DMS79 (cell line): ENCODE results near the gene TSSC4.
"Not testable (repeated sequence)": the region's sequence is repeated elsewhere in the genome, so short reads cannot be mapped to it uniquely, and the experiment has no call there.

Experiments used
- DNase-seq: peaks from one replicate; lab custom pipeline; 2025; lab: John Stamatoyannopoulos, UW

TSSC4 gene

DNA sequence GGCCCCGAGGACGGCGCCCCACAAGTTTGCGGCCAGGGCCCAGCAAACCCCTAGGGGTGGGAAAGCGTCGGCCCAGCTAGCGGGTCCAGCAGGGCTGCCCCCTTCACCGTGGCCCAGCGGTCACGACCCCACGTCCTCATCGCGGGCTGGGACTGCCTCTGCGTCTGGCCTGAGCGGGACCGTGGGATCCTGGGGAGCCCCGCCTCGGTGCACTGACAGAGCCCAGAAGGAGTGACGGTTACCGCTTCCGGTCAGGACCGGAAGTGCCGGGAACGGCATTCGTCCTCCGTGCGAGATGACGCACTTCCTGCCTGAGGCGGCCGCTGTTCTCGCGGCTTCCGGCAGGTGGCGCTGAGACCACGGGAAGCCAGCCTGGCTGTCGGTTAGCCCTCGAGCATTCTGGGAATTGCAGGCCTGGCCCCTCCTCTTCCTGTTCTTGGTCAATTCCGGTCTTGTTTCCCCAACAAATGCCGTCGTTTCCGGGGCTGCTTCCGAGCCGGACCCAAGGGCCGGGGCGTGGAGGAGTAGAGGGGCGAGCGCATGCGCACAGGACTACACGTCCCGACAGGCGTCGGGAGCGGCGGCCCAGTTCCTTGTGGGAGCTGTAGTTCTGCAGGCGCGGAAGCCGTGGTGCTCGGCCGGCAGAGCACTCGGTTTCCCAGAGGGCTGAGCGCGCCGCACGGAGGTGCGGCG, at the start of gene TSSC4:
Gene TSSC4 (plus strand): TSS at position 682 of the 693 bp plus-strand sequence. CDS start 1,884 bp downstream, outside the sequence.
- peak; percentile 95 for DNase-seq

DNA sequence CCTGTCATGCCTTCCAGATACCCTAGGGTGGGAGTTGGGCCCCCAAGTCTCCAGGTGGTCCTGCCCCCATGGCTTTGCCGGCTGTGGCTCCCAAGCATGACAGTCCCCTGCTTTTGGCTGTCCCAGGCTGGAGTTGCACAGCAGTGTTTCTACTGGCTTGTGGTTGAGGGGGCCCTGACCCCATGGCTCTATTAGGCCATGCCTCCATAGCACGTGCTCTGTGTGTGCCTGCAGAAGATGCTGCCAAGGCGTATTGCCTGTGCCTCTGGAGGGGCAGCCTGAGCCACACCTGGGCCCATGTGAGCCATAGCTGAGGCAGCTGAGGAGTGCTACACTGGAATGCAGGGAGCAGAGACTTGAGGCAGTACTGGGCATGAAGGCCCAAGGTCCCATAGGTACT, 48.8 kb upstream of the TSSC4 start:
- no peak for DNase-seq

DNA sequence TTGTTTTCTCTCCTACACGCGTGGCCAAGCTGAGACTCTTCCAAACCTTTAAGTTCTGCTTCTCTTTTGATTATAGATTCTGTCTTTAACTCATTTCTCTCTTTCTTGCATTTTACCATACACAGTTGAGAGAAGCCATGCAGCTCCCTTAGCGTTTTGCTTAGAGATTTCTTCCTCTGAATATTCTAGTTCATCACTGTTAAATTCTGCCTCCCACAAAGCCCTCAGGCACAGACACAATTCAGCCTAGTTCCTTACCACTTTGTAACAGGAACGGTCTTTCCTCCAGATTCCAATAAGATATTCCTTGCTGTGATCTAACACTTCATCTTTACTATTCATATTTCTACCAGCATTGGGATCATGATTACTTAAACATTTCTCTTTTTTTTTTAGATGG, 48.1 kb upstream of the TSSC4 start:
- DNase-seq: no peak

DNA sequence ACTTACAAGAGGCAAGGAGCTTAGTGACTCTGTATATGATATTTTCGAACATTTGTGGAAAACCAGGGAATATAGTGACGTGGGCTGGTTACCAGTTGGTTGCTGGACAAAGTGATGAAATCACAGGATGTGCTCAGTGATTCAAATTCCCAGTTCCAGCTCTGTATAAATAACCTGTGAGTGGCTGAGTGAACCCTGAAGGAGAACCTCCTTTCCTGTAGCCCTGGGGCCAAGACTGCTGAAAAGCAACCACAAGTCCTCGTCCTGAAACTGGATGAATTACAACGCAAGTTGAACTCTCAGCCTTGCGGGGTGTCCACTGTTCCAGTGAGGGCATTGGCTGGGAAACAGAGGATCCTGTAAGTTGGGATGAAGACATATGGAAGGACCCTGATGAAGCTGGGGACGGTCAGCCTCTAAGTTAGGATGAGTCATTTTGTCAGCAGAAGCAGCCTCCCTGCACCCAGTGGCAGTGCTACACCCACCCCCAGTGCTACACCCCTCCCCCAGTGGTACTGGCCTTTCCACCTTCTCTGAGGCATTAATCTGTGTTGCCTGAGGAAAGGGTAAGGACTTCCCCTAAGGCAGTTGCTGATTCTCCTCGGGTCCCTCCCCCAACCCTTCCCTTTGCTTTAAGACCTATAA, 45.4 kb upstream of the TSSC4 start:
- DNase-seq: no peak

DNA sequence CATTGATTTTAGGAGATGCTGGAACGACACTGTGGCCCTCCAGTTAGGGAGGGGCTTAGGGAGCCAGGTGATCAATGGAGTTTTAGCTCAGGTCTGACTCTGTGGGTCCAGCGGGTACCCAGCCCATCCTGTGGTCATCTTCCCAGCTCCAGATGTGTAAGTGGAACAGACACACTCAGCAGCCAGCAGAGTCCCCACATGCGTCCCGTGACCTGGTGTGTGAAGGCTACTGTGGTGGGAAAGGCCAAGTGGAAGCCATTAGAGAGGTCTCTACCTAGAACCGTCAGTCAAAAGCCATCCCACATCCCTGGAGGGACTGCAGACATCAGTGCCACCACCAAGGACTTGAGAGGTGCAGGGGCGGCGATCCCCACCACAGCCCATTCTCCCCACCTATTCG, 43.3 kb upstream of the TSSC4 start:
- no peak for DNase-seq

DNA sequence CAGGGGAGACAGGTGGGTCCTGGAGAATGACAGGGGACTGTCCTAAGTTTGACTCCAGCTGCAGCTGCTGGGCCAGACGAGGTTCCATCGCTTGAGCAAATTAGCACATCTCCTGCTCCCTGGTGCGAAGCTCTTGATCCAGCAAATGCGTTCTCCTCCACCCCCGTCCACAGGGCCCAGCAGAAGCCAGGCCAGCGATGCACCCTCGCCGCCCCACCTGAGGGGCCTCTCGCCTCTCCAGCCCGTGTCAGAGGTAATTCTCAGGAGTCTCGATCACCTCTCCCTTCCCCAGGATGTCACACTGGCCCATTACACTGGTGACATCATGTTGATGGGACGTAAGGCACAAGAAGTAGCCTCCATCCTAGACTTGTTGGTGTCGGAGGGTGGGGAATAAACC, 42.9 kb upstream of the TSSC4 start:
- not testable (repeated sequence) for DNase-seq

DNA sequence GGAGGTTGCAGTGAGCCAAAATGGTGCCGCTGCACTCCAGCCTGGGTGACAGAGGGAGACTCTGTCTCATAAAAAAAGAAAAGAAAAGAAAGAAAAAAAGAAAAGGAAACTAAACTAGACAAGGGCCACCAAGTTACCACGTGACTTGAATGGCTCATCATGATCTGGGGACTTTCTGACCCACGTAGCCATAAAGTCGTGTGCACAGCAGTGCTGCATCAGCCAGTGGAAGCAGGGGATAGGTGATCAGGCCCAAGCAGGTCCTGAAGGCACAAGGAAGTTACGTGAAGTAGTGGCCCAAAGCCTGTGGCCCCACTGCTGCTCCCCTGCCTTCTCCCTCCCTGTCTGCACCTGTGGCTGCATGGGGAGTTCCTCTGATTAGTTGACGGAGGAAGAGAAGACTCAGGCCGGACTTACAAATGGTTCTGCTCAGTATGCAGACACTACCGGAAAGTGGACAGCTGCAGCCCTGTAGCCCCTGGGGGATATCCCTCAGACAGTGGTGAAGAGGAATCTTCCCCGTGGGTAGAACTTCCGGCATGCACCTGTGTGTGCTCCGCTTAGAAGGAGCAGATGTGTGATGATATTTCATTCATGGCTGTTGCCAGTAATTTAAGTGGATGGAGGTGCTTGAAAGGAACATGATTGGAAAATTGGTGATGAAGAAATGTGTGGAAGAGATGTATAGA, 41.7 kb upstream of the TSSC4 start:
- DNase-seq: no peak

DNA sequence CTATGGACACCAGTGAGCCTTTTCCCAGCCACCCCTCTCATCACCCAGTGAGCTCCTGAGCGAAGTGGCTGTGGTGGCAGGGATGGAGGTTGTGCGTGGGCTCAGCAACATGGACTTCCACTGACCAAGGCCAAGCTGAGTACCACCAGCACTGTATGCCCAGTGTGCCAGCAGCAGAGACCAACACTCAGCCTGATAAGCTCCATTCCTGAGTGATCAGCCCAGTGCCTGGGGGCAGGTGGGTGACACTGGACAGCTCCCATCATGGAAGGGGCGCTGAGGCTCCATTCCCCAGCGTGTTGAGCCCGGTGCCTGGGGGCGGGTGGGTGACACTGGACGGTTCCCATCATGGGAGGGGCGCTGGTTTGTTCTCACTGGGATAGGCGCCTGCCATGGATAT, 41.0 kb upstream of the TSSC4 start:
- DNase-seq: no peak

DNA sequence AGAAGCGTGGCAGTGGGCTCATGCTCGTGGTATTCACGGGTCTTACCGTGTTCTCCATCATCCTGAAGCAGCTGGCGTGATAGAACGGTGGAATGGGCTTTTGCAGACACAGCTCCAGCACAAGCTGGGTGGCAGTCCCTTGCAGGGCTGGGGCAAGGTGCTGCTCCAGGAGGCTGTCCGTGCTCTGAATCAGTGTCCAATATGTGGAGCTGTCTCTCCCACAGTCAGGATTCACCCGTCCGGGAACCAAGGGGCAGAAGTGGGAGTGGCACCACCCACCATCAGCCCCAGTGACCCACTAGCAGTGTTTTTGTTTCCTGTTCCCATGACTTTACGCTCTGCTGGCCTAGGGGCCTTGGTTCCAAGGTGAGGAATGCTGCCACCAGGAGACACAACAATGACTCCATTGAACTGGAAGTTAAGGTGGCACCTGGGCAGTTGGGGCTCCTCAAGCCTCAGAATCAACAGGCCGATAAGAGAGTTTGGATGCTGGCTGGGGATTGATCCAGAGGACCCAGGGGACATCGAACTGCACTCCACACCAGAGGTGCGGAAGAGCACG, 40.4 kb upstream of the TSSC4 start:
- DNase-seq: no peak

DNA sequence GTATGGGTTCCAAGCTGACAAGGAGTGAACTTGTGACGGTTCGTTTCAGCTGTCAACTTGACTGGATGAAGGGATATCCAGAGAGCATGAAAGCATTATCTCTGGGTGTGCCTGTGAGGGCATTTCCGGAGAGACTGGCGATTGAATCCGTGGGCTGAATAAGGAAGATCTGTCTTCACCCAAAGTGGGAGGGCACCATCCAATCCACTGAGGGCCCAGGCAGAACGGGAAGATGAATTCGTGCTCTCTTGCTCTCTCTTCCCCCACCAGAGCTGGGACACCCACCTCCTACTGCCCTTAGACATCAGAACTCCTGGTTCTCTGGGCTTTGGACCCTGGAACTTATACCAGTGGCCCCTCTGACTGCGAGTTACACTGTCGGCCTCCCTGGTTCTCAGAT, 39.0 kb upstream of the TSSC4 start:
- no peak for DNase-seq

DNA sequence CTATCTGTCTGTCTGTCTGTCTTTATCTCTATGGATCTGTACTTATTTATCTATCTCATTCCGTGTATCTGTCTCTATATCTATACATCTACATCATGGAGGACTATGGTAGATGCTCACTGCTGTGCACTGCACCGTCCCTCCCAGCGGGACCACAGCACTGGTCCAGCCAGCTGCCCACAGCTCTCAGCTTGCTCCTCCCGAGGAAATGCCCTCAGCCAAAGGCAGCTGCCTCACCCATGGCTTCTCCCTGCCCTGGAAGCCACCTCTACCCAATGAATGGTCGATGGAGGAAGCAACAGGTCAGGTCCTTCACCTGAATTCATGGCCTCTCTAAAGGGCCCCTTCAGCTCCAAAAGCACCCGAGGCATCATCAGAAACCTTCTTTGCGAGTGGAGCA, 38.1 kb upstream of the TSSC4 start:
- DNase-seq: no peak

DNA sequence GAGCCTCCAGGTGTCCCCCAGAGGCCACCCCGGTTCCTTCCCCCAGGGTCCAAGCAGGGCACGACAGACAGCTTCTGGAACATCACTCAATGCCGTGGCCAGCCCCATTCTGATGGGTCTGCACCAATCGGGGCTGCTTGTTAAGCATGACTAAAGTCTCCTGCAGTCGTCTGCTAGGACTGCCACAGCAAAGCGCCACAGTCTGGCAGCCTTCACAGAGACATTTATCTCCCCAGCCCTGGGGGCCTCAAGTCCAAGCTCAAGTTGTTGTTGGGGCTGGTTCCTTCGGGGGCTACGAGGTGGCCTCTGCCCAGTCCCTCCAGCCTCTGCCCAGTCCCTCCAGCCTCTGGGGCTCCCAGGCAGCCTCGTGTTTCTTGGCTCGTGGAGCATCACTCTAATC, 37.4 kb upstream of the TSSC4 start:
- no peak for DNase-seq

DNA sequence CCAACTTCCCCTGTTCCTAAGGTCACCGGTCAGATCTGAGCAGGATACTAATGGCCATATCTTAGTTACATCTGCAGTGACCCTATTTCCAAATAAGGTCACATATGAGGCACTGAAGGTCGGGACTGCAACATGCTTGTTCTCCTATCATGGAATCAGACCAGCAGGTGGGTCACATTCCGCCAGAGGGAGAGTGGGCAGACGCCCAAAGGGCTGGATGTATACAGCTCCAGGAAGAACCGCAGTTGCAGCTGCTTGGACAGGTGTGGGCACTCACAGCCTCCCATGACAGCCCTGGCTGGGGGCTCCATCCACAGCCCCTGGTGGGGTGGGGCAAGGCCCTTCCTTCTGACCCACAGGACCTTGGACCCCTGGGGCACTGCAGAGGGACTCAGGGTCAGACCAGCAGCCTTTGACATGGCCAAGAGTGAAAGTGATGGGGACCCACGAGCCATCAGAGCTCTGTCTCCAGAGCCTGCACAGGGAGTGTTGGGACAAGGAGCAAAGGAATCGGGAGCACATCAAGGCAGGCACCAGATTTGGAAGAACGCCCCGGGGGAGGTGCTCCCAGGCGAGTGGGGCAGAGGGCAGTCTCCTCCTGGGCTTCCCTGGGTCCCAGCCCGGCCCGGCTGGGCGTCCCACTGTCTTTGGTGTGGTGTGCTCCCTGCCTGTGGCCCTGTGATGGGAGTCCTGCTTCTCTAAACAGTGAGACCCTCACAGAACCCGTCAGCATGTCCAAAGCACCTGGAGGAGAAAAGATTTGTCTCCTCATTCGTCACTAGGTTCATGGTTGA, 36.8 kb upstream of the TSSC4 start:
- no peak for DNase-seq

DNA sequence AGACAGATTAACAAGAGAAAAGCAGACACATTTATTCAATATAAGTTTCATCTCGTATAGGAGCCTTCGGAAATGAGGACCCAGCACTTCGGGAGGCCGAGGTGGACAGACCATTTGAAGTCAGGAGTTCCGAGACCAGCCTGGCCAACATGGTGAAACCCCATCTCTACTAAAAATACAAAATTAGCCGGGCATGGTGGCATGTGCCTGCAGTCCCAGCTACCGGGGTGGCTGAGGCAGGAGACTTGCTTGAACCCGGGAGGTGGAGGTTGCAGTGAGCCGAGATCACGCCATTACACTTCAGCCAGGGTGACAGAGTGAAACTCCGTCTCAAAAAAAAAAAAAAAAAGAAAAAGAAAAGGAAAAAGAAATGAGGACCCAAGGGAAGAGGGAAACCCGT, 36.2 kb upstream of the TSSC4 start:
- DNase-seq: not testable (repeated sequence)

DNA sequence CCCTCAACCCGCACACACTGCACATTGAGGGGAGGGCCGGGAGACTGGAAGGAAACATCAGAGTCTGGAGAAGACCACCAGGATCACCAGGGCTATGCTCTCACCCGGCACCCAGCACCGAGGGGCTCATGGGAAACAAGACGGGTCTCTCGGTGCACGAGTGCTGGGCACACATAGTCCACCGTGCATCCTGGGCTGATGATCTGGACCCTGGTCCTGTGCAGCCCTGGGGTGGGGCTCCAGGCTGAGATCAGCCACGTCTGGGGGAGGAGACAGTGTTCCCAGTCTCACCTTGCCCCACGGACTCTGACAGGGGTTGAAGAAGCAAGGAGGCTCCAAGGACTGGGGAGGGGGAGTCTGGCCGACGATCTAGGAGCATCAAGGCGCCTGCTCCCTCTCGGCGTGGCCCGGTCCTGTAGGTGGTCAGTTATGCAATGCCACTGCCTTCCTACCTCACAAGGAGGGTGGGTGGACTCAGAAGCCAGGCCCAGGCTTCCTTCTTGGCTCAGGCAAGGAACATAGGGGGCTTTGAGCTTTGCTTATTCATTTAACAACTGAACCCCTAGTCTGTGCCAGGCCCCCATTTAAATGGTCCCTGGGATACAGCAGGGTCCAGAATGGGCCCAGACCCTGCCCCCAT, 34.9 kb upstream of the TSSC4 start:
- no peak for DNase-seq

DNA sequence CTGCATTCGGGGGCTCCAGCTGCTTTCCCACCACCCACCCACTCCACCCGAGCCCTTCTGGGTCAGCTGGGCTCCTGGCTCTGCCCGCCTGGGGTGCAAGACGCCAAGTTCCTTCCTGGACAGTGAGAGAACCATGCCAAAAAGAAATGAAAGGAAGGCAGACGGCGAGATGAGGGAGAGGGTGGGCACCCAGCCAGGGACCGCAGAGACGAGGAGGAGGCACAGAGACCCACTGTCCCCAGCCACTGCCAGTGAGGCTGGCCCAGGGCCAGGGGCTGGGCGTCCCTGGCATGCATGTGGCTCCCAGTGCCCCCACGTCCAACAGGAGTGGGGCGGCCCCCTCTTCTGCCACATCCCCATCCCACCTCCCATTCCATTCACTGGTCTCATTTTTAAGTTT, 34.3 kb upstream of the TSSC4 start:
- DNase-seq: peak; percentile 10

DNA sequence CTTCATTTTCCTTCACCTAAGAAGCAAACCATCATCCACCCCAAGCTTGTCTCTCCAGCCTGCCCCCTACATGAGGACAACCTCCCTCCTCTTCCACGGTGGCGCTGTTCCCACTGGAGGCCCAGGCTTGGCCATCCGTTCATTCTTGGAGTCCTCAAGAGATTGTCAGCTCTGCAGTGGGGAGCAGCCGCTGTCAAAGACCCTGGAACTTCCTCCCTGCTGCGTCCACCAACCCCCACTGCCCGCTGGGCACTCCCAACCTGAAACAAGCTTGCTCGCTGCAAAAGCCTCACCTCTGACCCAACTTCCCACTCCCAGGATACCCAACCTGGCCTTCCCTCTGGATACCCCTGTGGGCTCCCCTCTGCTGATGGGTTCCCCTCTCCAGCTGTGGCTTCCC, 33.8 kb upstream of the TSSC4 start:
- no peak for DNase-seq

DNA sequence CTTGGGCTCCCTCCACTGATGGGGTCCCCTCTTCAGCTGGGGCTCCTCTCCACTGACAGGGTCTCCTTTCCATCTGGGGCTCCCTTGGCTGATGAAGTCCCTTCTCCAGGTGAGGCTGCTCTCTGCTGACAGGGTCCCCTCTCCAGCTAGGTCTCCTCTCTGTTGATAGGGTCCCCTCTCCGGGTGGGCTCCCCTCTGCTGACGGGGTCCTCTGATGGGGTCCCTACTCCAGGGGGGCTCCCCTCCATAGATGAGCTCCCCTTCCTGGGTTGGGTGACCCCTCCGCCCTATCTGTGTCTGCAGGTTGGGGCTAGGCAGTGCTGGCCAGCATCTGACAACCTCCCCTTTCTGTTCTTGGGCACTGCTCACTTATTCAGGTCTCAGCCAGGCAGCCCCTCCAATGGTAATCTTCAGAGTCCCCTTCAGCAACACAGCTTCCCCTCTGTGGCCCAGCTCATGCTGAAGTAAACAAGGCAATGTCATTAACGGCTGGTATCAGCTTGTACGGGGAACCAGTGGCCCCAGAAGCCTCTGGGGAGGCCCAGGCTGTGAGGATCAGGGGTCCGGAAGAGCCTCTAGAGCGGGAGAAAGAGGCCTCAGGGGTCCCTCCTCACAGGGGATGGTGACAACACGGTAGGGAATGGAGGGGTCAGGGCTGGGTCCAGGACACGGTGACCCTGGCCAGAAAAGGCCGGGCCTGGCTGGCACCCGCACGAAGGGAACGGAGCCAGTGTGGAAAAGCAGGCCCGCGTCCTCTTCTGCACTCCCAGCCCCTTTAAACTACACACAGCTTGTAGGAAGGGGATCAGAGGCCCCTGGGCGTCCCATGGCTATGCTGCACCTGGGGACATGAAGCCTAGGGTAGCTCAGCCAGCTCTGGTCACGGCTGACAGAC, 33.0 kb upstream of the TSSC4 start:
- DNase-seq: no peak

DNA sequence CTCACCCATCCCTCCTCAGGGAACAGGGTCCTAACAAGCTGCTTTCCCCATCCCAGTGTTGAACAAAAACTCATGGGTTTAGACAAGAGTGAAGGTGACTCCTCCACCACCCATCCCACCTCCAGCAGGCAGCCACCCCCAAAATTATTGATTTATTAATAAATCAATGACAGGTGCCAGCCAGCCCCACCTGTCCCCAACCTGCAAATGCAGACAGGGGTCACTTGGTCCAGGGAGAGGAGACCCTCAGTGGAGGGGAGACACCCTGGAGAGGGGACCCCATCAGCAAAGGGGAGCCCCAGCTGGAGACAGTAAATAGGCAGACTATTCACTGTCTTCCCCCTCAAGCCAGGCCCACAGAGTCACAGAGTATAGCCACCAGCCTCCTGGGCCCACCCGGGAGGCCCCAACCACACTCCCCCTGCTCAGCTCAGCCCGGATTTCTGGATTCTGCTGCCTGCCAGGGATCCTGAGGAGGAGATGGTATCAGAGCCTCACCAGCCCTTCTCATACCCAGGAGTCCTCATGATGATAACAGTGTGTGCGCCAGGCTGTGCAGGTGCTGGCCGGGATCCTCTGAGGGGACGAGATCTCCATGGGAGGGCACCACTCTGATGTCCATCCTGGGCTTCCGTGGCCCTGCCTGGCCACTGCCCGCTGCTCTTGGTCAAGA, 32.2 kb upstream of the TSSC4 start:
- DNase-seq: no peak

DNA sequence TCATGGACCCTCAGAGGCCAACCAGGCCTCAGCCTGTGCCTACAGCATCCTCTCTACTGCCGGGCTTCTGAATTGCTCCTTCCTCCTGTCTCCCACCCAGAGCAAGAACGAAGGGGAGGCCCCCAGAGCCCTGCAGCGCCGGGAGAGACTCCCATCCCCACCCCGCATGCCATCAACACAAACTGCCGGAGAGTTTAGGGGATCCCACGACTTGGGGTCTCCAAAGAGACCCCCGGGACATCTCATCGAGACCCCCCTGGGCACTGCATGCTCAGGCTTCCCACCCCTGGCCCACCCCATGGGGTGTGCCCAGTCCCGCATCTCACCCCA, 31.7 kb upstream of the TSSC4 start:
- DNase-seq: no peak
